ENCODE results near the gene AGAP1. TPM values are rescaled to one million over a fixed set of nuclear protein-coding genes. Genes with fewer than 3 reads are reported as not detected.

Gene AGAP1
- total RNA-seq, 2 donors from 2014 or later: 28.9 to 33.3 TPM

- intact Hi-C loops (cut with DNase I): no loop called here
- DNase-seq (ENCODE audit: low spot score): no peak
Observed at GRCh38 chr2:235811446-235812184, 317.8 kb downstream of the AGAP1 start.

GRCh38 chr2:235812185-235812665, 318.4 kb downstream of the AGAP1 start:
- intact Hi-C loops (cut with DNase I): no loop called here
- DNase-seq (ENCODE audit: low spot score): no peak

- DNase-seq (ENCODE audit: low spot score): no peak
- intact Hi-C loops (cut with DNase I): no loop called here
Observed at GRCh38 chr2:235813398-235813797, 319.6 kb downstream of the AGAP1 start.

GRCh38 chr2:235820571-235820970, 326.7 kb downstream of the AGAP1 start:
- intact Hi-C loops (cut with DNase I): no loop called here
- no peak for DNase-seq (ENCODE audit: low spot score)

GRCh38 chr2:235824331-235824730, 330.5 kb downstream of the AGAP1 start:
- intact Hi-C loops (cut with DNase I): no loop called here
- DNase-seq (ENCODE audit: low spot score): no peak

GRCh38 chr2:235825946-235826345, 332.1 kb downstream of the AGAP1 start:
- no peak for DNase-seq (ENCODE audit: low spot score)
- intact Hi-C loops (cut with DNase I): no loop called here

- no peak for DNase-seq (ENCODE audit: low spot score)
- intact Hi-C loops (cut with DNase I): no loop called here
Observed at GRCh38 chr2:235826826-235827225, 333.0 kb downstream of the AGAP1 start.

- DNase-seq (ENCODE audit: low spot score): no peak
- intact Hi-C loops (cut with DNase I): no loop called here
Observed at GRCh38 chr2:235827585-235827992, 333.7 kb downstream of the AGAP1 start.

GRCh38 chr2:235829726-235830125, 335.9 kb downstream of the AGAP1 start:
- intact Hi-C loops (cut with DNase I): no loop called here
- DNase-seq (ENCODE audit: low spot score): no peak

GRCh38 chr2:235831755-235832154, 337.9 kb downstream of the AGAP1 start:
- intact Hi-C loops (cut with DNase I): no loop called here
- DNase-seq (ENCODE audit: low spot score): no peak

GRCh38 chr2:235832941-235833340, 339.1 kb downstream of the AGAP1 start:
- peak; percentile 68 for DNase-seq (ENCODE audit: low spot score)

GRCh38 chr2:235833971-235834620, 340.3 kb downstream of the AGAP1 start:
- intact Hi-C loops (cut with DNase I): no loop called here
- DNase-seq (ENCODE audit: low spot score): peak; percentile 22

More at GRCh38 chr2:235832941-235833340, 339.1 kb downstream of the AGAP1 start:
- intact Hi-C loops (cut with DNase I): no loop called here

GRCh38 chr2:235834781-235835180, 340.9 kb downstream of the AGAP1 start:
- DNase-seq (ENCODE audit: low spot score): peak; percentile 58
- intact Hi-C loops (cut with DNase I): no loop called here

GRCh38 chr2:235835810-235836209, 342.0 kb downstream of the AGAP1 start:
- intact Hi-C loops (cut with DNase I): no loop called here

GRCh38 chr2:235836491-235836911, 342.7 kb downstream of the AGAP1 start:
- no peak for DNase-seq (ENCODE audit: low spot score)
- intact Hi-C loops (cut with DNase I): no loop called here

More at GRCh38 chr2:235835810-235836209, 342.0 kb downstream of the AGAP1 start:
- no peak for DNase-seq (ENCODE audit: low spot score)

- intact Hi-C loops (cut with DNase I): no loop called here
- peak; percentile 43 for DNase-seq (ENCODE audit: low spot score)
Observed at GRCh38 chr2:235839226-235839625, 345.4 kb downstream of the AGAP1 start.

- no peak for DNase-seq (ENCODE audit: low spot score)
- intact Hi-C loops (cut with DNase I): no loop called here
Observed at GRCh38 chr2:235839974-235840373, 346.1 kb downstream of the AGAP1 start.

GRCh38 chr2:235841863-235842262, 348.0 kb downstream of the AGAP1 start:
- DNase-seq (ENCODE audit: low spot score): peak; percentile 66
- intact Hi-C loops (cut with DNase I): no loop called here

GRCh38 chr2:235842941-235843340, 349.1 kb downstream of the AGAP1 start:
- intact Hi-C loops (cut with DNase I): no loop called here
- DNase-seq (ENCODE audit: low spot score): peak; percentile 56

GRCh38 chr2:235843591-235844395, 349.9 kb downstream of the AGAP1 start:
- peak; percentile 68 for DNase-seq (ENCODE audit: low spot score)

More at GRCh38 chr2:235843591-235844395, 349.9 kb downstream of the AGAP1 start:
- intact Hi-C loops (cut with DNase I): no loop called here
